ENCODE results near the gene GSC2.

- TF ChIP-seq CTCF (IDR thresholded peaks at IDR 0.05) = no peak
- no peak for TF ChIP-seq EZH2phosphoT487 (IDR thresholded peaks at IDR 0.05)
Observed at GRCh38 chr22:19103880-19104821, 45.9 kb downstream of the GSC2 start.

All from neural progenitor cell (in vitro differentiated cells).